HG03457 (cell line): ENCODE measurements around the gene C2orf66.

Experiments
- ATAC-seq: cut with Tn5 transposase; IDR thresholded peaks from one replicate; pipeline ENCODE4 v1.9.1; 2021; ENCODE audit warnings: moderate number of reproducible peaks; ENCODE audit not compliant: unreplicated experiment

Gene C2orf66

DNA sequence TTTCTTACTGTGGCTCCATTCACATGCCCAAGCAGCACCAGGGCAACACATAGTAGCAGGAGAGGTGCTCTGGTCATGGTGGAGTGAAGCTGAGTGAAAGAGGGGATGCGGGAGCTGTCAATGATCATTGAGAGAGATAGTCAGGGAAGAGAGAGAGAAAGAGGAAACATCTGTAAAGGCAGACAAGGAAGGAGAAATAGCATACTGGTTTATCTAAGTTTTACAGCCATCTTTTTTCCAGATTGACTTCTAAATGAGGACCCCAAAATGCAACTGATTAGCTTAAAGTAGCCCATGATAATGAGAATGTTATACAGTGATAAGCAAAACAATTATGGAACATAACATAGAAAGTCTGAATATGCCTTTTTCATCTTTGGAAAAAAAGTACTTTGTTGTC lies at the start of gene C2orf66:
TSS of gene C2orf66 (minus strand) at position 96 of the 400 bp plus-strand sequence. CDS start at position 77, 19 bp downstream.
- ATAC-seq, result no peak

DNA sequence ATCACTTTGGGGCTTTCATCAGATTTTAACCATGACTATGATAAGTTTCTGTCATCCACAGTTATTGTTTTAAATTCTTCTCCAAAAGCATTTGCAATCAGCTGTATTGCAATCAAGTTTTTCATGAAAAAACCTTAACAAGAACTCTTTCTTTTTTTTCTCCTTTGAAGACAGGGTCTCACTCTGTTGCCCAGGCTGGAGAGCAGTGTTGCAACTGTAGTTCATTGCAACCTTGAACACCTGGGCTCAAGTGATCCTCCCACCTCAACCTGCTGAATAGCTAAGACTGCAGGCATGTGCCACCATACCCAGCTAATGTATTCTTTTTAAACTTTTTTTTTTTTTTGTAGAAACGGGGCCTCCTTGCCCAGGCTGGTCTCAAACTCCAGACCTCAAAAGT lies 45.5 kb upstream of the C2orf66 start:
- no peak for ATAC-seq

DNA sequence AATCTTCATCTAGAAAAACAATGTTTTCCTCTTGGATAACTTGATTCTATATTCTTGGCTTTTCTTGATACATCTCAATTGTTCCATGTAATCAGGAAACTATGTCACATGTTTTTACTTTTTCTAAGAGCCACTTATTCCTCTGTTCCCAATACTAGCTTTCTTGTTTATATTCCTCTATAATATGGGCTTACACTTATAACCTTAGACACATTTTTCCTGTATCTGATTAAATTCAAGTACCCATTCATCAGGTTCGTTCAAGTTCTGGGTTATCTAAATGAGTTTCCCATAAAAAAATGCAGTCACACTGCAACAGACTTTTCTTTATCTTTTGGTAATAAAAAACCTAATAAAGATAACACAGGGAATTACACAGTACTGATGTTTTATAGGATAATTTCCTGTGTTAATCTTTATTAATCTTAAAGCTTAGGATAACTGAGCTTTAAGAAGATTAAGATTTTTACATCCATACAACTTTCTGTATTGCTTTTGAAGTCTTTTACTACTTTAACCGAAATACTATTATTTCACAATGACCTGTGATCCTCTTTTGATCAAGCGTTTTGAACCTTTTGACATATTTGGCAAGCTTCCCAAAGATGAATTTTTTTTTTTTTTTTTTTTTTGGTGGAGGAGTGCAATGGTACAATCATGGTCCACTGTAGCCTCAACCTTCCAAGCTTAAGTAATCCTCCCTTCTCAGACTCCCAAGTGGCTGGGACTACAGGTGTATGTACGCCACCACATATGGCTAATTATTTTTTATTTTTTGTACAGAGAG lies 44.3 kb upstream of the C2orf66 start:
- ATAC-seq, result no peak

- no peak for ATAC-seq
Measured at GRCh38 chr2:196851088-196851487, 41.9 kb upstream of the C2orf66 start.

DNA sequence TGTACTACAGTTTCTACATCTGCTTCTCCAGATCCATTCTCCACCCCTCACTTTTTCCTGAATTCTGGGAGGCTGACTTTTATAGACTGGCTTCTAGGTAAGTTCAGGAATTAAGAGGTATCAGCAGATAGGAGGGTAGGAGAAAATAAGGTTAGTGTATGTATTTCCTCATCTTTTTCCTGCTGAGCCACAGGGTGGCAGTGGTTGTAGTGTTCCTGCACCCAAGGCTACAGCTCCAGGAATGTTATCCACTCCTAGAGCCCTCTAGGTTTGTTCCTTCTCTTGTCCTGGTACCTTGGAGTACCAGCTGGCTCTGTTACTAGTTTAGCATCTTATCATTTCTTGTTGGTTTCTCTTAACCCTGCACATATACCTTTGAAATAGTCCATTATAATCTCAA lies 40.7 kb upstream of the C2orf66 start:
- ATAC-seq, result no peak

GRCh38 chr2:196846295-196846694 lies 37.1 kb upstream of the C2orf66 start:
- no peak for ATAC-seq

GRCh38 chr2:196845371-196845770 lies 36.2 kb upstream of the C2orf66 start:
- ATAC-seq, result no peak

DNA sequence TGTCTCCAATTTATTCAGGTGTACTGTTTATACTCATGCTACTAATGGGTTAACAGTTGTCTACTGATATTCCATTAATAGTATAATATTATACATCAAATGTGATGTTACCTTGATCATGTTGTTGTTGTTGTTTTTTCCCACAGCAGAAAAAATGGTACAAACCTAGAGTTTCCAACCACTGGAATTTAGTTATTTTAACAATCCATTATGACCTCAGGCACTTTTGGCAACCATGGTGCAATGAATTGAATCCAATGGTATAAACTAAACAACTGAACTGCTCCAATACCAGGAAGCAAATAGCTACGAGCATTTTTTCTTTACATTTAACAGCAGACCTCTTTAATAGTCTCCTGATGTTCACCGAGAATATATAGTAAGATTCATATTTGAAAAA lies 31.0 kb upstream of the C2orf66 start:
- no peak for ATAC-seq

DNA sequence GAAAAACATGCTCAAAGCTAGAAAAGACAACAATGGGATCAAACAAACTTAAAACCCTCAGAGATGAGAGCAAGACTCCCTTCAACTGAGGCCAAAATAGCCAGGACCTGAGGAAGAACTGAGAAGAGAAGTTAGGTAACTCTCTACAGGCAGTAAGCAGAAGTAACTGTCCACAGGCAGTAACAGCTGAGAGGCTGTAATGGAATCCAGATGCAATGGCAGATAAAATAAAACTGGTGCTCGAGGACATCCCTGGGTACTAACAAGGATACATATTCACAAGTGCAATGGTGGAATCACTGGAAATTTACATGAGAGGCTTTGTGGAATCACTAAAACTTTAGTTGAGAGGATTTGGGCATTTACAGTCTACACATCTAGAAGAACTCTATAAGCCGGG lies 30.4 kb upstream of the C2orf66 start:
- no peak for ATAC-seq

DNA sequence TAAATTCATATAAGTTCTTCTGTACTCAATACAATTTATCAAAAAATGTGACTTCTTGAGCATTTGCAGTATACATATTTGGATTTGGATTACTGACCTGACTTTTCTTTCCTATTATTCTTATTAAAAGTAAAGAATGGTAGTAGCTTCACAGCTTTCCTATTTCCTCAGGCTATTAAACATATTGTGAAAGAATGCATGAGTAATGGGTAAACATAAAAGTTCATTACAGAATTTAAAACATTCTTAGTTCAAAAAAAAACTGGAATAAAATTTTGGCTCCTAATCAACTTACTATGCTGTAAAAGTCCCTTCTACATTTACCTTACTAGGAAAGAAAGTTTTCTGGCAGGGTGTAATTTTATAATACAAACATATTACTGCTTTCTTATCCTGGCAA lies 27.3 kb upstream of the C2orf66 start:
- ATAC-seq, result no peak

DNA sequence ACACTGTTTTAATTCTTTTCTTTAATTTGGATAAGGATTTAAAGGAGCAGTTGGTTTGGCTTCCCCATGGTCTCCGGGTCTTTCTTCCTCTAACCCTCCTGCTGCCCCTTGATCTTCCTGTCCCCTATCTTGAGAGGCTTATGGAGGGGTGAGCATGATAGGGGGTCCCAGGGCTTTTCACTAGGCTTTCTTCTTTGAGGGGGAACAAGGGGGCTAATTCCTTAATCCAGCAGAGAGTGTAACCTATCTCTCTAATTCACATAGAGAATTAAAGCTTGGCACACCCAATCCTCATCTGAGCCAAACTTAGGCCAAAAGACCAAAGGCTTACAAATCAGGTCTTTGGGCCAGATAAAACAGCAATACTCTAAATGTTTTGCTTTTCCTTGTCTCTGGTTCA lies 21.5 kb upstream of the C2orf66 start:
- no peak for ATAC-seq

DNA sequence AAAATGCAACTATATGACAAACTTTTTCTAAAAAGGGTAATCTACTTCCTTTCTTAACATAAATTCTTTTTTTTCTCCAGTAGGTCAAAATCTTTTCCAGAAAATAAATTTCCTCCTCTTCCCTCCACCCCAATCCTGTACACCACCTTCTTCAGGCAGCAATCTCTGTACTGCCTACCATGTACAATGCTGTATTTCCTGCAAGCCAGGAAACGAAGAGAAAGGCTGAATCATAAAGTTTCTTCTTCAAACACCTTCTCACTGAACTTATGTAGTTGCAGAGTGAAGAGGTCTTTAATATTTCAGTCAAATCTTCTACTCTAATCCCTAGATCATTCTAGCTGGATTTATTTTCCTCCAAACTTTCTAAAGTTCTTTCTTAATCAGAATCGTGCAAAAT lies 18.2 kb upstream of the C2orf66 start:
- no peak for ATAC-seq

GRCh38 chr2:196823750-196824522 lies 14.8 kb upstream of the C2orf66 start:
- no peak for ATAC-seq

DNA sequence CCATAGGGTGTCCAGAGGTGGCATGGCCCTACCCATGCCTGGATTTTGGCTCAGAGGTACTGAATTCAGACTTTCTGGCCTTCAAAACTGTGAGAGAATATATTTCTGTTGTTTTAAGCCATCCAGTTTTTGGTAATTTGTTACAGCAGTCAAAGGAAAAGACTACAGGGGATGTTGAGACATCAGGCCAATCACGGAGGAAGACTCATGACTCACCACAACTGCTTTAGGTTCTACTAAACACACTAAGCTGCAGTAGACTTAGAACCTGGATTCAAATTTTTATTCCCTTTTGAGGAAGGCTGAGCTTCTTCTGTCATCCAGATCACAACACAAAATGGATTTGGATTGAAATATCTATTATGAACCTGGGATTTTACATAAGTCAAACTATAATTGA lies 12.0 kb upstream of the C2orf66 start:
- ATAC-seq, result no peak

- ATAC-seq, result no peak
Measured at GRCh38 chr2:196808083-196808665, 981 bp downstream of the C2orf66 start.

DNA sequence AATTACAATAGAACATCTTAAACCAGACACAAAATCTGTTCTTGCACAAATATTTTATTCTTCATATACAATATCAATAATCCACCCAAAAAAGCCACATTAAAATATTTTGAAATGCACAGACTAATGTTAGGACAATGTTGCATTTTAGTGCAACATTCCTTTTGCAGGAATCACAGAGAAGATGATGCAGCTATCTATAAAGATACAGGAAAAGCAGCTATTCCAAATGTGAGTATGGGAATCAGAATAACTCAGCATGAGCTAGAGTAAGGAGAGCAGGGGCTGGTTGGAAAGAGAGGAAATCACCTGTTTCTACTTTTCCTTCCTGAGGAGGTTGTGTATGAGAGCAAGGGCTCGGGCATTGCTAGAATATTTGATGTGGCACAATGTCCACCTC lies 4.8 kb downstream of the C2orf66 start:
- ATAC-seq, result no peak

- no peak for ATAC-seq
Measured at GRCh38 chr2:196802401-196802800, 6.8 kb downstream of the C2orf66 start.

GRCh38 chr2:196801674-196802261 lies 7.4 kb downstream of the C2orf66 start:
- no peak for ATAC-seq

DNA sequence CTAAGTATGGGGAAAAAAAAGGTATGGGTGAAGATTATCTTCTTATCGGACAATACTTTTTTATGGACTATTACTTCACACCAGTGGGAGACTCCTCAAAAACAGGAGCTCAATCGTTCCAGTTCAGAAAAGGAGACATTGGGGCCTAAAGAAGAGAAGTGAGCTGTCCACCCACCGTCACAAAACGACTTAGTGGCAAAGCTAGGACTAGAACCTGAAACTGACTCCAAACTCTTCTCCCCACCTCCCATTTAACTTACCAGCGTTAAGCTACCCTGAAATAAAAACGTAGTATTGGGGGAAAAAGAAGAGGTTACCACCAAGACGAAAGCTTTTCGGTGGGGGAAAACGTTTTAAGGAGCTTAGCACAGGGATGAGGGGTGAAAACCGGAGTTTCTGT lies 10.2 kb downstream of the C2orf66 start:
- no peak for ATAC-seq

- ATAC-seq, result no peak
Measured at GRCh38 chr2:196792865-196793264, 16.3 kb downstream of the C2orf66 start.

- no peak for ATAC-seq
Measured at GRCh38 chr2:196783431-196784094, 25.6 kb downstream of the C2orf66 start.
